ENCODE measurements around the gene DPCD. TPM values are rescaled to one million over a fixed set of nuclear protein-coding genes. Genes with fewer than 3 reads are reported as not detected.
A peak's percentile ranks its signal among the peaks of the same experiment; 100 is the strongest.

DPCD gene
- total and polyA plus RNA-seq, 5 donors from 2014 or later, result 0.99 to 1.7 (median 1.1) TPM; not detected in 1

DNA sequence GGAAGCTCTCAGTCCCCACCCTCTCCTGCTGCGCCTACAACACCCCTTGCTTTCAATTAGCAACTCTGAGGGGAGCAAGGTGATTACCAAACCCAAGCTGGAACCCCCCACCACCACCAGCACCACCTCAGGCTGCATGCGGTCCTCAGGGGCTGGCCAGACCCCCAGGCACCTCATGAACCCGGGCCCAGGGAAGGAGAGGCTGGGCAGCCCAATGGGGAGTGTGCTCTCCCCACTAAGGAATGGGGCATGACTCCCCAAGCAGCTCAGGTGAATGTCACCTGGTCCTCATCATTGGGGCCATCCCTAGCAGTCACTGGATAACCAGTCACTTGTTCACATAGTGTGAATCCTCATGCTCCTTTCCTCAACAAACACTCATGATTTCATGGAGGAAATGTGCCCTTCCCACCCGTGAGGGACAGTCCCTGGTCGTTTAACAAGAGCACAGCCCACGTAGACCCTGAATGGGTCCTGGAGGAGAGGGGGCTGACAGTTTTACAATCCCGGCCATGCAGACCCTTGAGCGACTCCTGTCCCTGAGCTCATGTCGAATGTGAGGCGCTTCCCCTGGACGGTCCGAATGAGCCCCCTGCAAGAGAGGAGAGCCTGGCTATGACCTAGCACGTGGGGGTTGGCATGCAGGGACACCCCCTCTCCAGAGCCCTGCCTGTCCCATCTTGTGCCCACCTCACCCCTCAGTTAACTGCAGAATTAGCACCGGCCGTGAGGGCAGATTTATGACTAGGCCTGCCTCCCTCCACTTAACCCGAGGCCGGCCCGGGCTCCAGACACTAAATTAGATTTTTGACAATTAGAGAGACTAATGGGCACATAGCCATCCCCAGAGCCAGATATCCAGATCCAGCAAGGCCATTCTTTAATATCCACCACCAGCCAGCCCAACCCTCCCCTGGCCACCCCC is 29.2 kb upstream of the DPCD start:
- no peak overlapping the region for H3K4me3 Mint-ChIP-seq
- peaks cover 14% of the 10 kb centered on the region for H3K36me3 Mint-ChIP-seq
- peaks cover 0 to 26% (median 11%) of the 10 kb centered on the region in 4 donors for H3K4me1 Mint-ChIP-seq
- ATAC-seq (ENCODE audit: low read depth in 2 of 2) (no peak), DNase-seq (no peak)
- no peaks in the 10 kb centered on the region for H3K36me3 ChIP-seq (ENCODE audit: control insufficient read depth, insufficient read depth, low read length)
- peak overlapping the region in 1 of 3 donors; percentile 54 for H3K27ac Mint-ChIP-seq
- H3K27me3 Mint-ChIP-seq, result peaks cover 6% of the 10 kb centered on the region
- H3K9me3 ChIP-seq (ENCODE audit: control insufficient read depth in 2 of 2, low read length in 2 of 2), result no peaks in the 10 kb centered on the region
- H3K27me3 ChIP-seq (ENCODE audit: control insufficient read depth, insufficient read depth, low read length), result no peaks in the 10 kb centered on the region
- no peak overlapping the region for H3K4me3 ChIP-seq (ENCODE audit: low read depth, low read length)
- H3K4me1 ChIP-seq (ENCODE audit: control insufficient read depth, insufficient read depth, low read length, poor library complexity, severe bottlenecking), result peaks cover 14% of the 10 kb centered on the region
- no peak overlapping the region for H3K27ac ChIP-seq (ENCODE audit: insufficient read depth, low read length, poor library complexity, severe bottlenecking)
- H3K9me3 Mint-ChIP-seq, result no peaks in the 10 kb centered on the region

GRCh38 chr10:101559596-101560297 is 28.4 kb upstream of the DPCD start:
- peaks cover 10% of the 10 kb centered on the region for H3K27me3 Mint-ChIP-seq
- H3K4me3 Mint-ChIP-seq, result no peak overlapping the region
- DNase-seq (no peak), ATAC-seq (ENCODE audit: low read depth in 2 of 2) (no peak)
- no peaks in the 10 kb centered on the region for H3K9me3 Mint-ChIP-seq
- Histone ChIP-seq H3K4me3 (ENCODE audit: low read depth, low read length) (no peak overlapping the region), H3K27ac (ENCODE audit: insufficient read depth, low read length, poor library complexity, severe bottlenecking) (no peak overlapping the region), H3K36me3 (ENCODE audit: control insufficient read depth, insufficient read depth, low read length) (no peaks in the 10 kb centered on the region), H3K4me1 (ENCODE audit: control insufficient read depth, insufficient read depth, low read length, poor library complexity, severe bottlenecking) (peaks cover 14% of the 10 kb centered on the region), H3K9me3 (ENCODE audit: control insufficient read depth in 2 of 2, low read length in 2 of 2) (no peaks in the 10 kb centered on the region), H3K27me3 (ENCODE audit: control insufficient read depth, insufficient read depth, low read length) (no peaks in the 10 kb centered on the region)
- peaks cover 0 to 26% (median 11%) of the 10 kb centered on the region in 4 donors for H3K4me1 Mint-ChIP-seq
- peak overlapping the region in 2 of 3 donors; percentile 44 to 89 for H3K27ac Mint-ChIP-seq
- peaks cover 8% of the 10 kb centered on the region for H3K36me3 Mint-ChIP-seq

- Mint-ChIP-seq H3K27ac (no peak overlapping the region), H3K4me3 (no peak overlapping the region), H3K4me1 (peaks cover 0 to 30% (median 11%) of the 10 kb centered on the region in 4 donors), H3K36me3 (peaks cover under 1% of the 10 kb centered on the region), H3K9me3 (no peaks in the 10 kb centered on the region), H3K27me3 (peaks cover 17% of the 10 kb centered on the region)
- no peak for ATAC-seq (ENCODE audit: low read depth in 2 of 2)
- no peaks in the 10 kb centered on the region for H3K36me3 ChIP-seq (ENCODE audit: control insufficient read depth, insufficient read depth, low read length)
- peaks cover 14% of the 10 kb centered on the region for H3K4me1 ChIP-seq (ENCODE audit: control insufficient read depth, insufficient read depth, low read length, poor library complexity, severe bottlenecking)
- DNase-seq, result no peak
- no peak overlapping the region for H3K27ac ChIP-seq (ENCODE audit: insufficient read depth, low read length, poor library complexity, severe bottlenecking)
- H3K27me3 ChIP-seq (ENCODE audit: control insufficient read depth, insufficient read depth, low read length), result peaks cover 2% of the 10 kb centered on the region
- H3K9me3 ChIP-seq (ENCODE audit: control insufficient read depth in 2 of 2, low read length in 2 of 2), result no peaks in the 10 kb centered on the region
- H3K4me3 ChIP-seq (ENCODE audit: low read depth, low read length), result no peak overlapping the region
Observed at GRCh38 chr10:101560298-101561067, 27.6 kb upstream of the DPCD start.

- Mint-ChIP-seq H3K27me3 (peaks cover 20% of the 10 kb centered on the region), H3K27ac (no peak overlapping the region), H3K9me3 (no peaks in the 10 kb centered on the region), H3K4me1 (peaks cover 0 to 33% (median 11%) of the 10 kb centered on the region in 4 donors), H3K36me3 (no peaks in the 10 kb centered on the region), H3K4me3 (no peak overlapping the region)
- ATAC-seq (ENCODE audit: low read depth in 2 of 2), result no peak
- H3K27me3 ChIP-seq (ENCODE audit: control insufficient read depth, insufficient read depth, low read length), result peaks cover 5% of the 10 kb centered on the region
- DNase-seq, result no peak
- no peak overlapping the region for H3K4me3 ChIP-seq (ENCODE audit: low read depth, low read length)
- no peaks in the 10 kb centered on the region for H3K9me3 ChIP-seq (ENCODE audit: control insufficient read depth in 2 of 2, low read length in 2 of 2)
- H3K27ac ChIP-seq (ENCODE audit: insufficient read depth, low read length, poor library complexity, severe bottlenecking), result no peak overlapping the region
- H3K36me3 ChIP-seq (ENCODE audit: control insufficient read depth, insufficient read depth, low read length), result no peaks in the 10 kb centered on the region
- peaks cover 15% of the 10 kb centered on the region for H3K4me1 ChIP-seq (ENCODE audit: control insufficient read depth, insufficient read depth, low read length, poor library complexity, severe bottlenecking)
Observed at GRCh38 chr10:101561068-101561915, 26.8 kb upstream of the DPCD start.

DNA sequence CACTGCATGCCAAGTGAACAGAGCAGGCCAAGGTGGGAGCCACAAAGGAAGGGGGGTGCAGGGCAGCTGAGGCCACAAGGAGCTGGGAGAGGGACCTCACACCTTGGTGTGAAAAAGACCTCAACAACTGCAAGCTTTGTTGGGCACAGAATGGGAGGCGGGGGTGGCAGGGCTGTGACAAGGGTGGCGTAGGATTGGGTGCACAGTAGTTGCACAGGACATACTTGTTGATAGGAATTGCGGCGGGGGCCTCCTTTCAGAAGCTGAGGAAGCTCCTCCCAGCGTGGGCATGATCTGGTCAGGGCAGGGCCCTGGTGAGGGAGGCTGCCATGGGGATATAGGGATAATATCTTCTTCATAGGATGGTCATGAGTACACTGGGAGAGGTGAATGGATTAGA is 25.9 kb upstream of the DPCD start:
- Mint-ChIP-seq H3K9me3 (no peaks in the 10 kb centered on the region), H3K4me3 (peak overlapping the region in 1 of 4 donors; percentile 56), H3K4me1 (peaks cover 0 to 36% (median 11%) of the 10 kb centered on the region in 4 donors), H3K36me3 (peaks cover under 1% of the 10 kb centered on the region), H3K27me3 (peaks cover 22% of the 10 kb centered on the region), H3K27ac (no peak overlapping the region)
- DNase-seq (no peak), ATAC-seq (ENCODE audit: low read depth in 2 of 2) (no peak)
- H3K4me3 ChIP-seq (ENCODE audit: low read depth, low read length), result no peak overlapping the region
- no peaks in the 10 kb centered on the region for H3K9me3 ChIP-seq (ENCODE audit: control insufficient read depth in 2 of 2, low read length in 2 of 2)
- no peak overlapping the region for H3K27ac ChIP-seq (ENCODE audit: insufficient read depth, low read length, poor library complexity, severe bottlenecking)
- peaks cover 18% of the 10 kb centered on the region for H3K4me1 ChIP-seq (ENCODE audit: control insufficient read depth, insufficient read depth, low read length, poor library complexity, severe bottlenecking)
- no peaks in the 10 kb centered on the region for H3K36me3 ChIP-seq (ENCODE audit: control insufficient read depth, insufficient read depth, low read length)
- peaks cover 9% of the 10 kb centered on the region for H3K27me3 ChIP-seq (ENCODE audit: control insufficient read depth, insufficient read depth, low read length)

GRCh38 chr10:101563007-101563406 is 25.1 kb upstream of the DPCD start:
- H3K27me3 Mint-ChIP-seq, result peaks cover 30% of the 10 kb centered on the region
- no peak for ATAC-seq (ENCODE audit: low read depth in 2 of 2)
- Histone ChIP-seq H3K27me3 (ENCODE audit: control insufficient read depth, insufficient read depth, low read length) (peaks cover 12% of the 10 kb centered on the region), H3K36me3 (ENCODE audit: control insufficient read depth, insufficient read depth, low read length) (no peaks in the 10 kb centered on the region), H3K9me3 (ENCODE audit: control insufficient read depth in 2 of 2, low read length in 2 of 2) (no peaks in the 10 kb centered on the region), H3K27ac (ENCODE audit: insufficient read depth, low read length, poor library complexity, severe bottlenecking) (no peak overlapping the region), H3K4me1 (ENCODE audit: control insufficient read depth, insufficient read depth, low read length, poor library complexity, severe bottlenecking) (peaks cover 14% of the 10 kb centered on the region), H3K4me3 (ENCODE audit: low read depth, low read length) (no peak overlapping the region)
- H3K9me3 Mint-ChIP-seq, result no peaks in the 10 kb centered on the region
- H3K4me3 Mint-ChIP-seq, result no peak overlapping the region
- H3K4me1 Mint-ChIP-seq, result peaks cover 0 to 30% (median 7%) of the 10 kb centered on the region in 4 donors
- peaks cover 5% of the 10 kb centered on the region for H3K36me3 Mint-ChIP-seq
- H3K27ac Mint-ChIP-seq, result no peak overlapping the region
- DNase-seq, result no peak

All from CD4-positive, CD25-positive, alpha-beta regulatory T cell (primary cell).